HG02884 (cell line): ENCODE results near the gene NT5DC2.
A peak's percentile ranks its signal among the peaks of the same experiment; 100 is the strongest.
"Not testable (repeated sequence)": the region's sequence is repeated elsewhere in the genome, so short reads cannot be mapped to it uniquely, and the experiment has no call there.

Source experiments
- ATAC-seq: cut with Tn5 transposase; IDR thresholded peaks from one replicate; pipeline ENCODE4 v1.9.1; 2021; ENCODE audit warnings: mild to moderate bottlenecking, moderate library complexity; ENCODE audit not compliant: unreplicated experiment

NT5DC2 gene

DNA sequence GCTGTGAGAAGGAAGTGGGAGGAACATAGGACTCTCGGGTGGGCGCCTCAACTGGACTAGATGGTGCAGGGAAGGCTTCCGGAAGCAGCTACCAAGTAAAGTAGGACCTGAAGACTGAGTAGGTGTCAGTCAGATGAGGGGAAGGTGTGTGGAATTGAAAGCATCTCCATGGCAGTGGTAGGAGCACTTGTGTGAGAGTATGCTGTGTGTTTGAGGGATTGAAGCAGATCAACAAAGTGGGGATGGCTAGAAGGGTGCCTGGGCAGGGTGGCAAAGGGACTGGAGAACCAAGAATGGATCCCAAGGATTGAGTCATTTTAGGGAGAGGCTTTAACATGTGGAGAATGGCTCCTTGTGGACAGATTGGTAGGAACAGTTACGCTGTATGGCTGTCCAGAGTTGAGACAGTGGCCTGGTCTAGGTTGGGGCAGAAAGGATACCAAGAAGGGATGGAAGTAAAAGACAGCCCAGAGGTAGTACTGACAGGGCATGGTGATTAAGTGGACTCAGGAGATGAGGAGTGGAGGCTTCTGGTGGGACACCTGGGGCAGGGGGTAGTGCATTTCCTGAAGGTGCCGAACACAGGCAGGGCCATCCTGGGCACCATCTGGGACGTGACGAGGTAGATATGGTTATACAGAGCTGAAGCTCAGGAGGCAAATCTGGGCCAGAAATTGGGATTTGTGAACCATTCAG, 4.2 kb upstream of the NT5DC2 start:
- ATAC-seq: no peak

DNA sequence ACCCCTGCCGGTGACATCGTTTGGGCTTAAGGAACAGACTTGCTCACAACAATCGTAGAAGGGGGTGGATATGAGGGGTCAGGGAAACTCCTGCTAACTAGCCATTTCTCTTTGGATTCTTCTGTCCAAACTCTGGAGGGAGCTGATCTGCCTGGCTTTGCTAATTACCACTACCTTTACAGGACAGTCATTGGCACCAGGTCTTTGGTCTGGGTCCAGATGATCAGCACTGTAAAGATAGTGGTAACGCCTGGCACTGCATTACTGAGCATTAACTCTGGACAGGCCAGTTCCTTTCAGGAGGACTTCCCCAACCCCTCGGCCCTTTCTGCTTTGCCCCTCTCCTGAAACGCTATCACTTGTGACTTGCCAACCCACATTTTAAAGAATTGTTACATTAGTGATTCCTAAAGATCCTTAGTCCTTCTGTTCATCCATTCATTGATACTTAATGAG, 3.5 kb upstream of the NT5DC2 start:
- no peak for ATAC-seq

DNA sequence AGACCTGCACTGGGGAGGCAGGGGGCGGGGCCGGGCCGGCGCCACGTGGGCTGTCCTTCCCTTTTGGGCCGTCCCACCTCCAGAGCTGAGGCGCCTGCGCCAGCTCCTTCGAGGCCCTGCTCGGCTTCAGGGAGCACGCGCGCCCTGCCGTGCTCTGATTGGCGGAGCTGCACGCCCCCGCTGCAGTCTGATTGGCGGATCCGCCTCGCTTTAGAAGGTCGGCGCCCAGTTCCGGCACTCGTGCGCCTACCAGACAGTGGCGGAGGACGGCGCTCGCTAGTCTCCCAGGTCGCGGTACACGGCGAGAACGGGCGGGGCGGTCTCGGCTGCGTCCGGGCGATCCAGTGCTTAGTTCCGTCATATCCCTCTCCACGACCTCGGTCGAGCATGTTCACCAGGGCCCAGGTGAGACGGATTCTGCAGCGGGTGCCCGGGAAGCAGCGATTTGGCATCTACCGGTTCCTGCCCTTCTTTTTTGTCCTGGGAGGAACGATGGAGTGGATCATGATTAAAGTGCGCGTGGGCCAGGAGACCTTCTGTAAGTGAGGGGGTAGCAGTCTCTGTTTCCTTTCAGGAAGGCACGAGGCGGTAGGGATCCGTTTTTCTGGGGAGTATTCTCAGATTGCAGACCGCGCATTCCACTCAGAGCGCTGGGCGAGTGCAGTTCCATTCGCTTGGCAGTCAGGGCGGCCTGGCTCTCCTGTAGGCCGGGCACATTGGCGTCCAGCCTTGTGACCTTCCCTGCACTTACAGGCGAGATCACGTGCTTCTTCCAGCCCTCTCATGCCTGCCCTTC, 2.9 kb upstream of the NT5DC2 start, which contains the start of gene UQCC5:
Gene UQCC5 (plus strand): TSS at position 237 of the 796 bp plus-strand sequence. CDS start 151 bp downstream, at position 388.
- ATAC-seq: peak; percentile 80

DNA sequence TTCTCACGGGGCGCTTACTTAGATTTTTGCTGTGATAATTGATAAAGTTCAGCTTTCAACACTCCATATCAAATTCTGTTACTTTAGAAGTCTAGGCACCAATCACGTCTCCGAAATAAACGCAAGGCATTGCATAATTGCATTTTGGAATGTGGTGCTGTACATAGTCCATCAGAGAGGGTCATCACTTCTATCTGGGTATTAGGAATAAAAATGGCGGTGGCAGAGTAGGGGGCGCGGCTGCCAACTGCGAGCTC, 2.4 kb upstream of the NT5DC2 start:
- ATAC-seq: no peak

DNA sequence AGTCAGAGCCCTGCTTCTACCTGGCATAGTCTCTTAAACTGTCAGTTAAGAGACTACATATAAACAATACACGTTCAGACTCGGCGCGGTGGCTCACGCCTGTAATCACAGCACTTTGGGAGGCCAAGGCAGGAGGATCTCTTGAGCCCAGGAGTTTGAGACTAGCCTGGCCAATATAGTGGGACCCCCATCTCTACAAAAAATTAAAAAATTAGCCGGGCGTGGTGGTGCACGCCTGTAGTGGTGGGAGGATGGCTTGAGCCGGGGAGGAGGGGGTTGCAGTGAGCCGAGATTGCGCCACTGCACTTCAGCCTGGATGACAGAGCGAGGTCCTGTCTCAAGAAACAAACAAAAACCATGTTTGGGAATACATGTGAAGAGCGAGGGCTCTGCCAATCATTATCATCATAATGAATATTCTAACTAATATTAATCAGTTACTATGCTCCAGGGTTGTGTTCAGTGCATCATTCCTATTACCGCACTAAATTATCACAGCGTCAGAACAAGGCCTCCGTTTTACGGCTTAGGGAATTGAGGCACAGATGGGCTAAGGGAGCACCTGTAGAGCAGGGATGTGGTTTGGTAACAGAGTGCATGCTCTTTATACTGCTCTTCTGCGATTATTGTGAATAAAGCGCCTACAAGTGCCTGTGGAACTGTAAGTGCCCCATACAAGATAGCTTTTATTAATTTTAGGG, 1.9 kb upstream of the NT5DC2 start:
- ATAC-seq: no peak

DNA sequence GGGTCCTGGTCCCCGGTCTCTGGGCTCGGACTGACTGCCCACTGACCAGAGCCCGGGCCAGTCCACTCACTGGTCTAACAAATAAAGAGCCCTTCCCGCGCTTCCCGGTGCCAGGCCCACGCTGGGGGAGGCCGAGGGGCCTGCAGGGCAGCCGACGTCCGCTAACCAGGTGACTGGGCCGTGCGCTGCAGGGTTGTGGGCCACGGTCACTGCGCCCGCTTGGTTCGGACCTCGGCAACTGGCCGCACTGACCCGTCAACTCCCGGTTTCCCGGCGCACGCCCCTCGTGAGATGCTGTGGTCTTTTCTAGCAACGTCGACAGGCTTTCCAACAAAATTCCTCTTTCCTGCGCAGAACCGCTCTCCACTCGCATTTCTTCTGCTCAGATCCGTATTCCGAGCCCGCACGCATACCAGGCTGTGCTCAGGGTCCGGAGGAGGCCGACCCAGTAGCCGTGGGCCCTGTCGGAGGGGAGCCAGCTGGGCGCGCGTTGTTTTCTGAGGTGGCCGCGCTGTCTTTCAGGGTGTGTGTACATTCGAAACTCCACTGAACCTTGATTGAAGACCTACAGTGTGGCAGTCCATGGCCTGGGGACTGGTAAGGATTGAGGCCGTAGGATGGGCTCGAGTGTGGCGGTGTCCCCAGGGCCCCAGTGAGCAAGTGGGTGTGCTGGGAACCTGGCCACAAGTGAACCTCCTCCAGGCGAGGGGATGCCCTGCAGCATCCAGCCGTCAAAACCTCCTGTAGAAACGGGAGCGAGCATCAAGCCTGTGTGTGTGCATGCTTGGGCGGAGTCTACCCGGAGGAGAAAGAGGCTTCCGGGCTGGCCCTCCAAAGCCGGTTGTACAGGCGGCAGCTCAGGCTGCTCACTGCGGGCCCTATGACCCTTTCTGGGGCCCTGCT, 875 bp upstream of the NT5DC2 start:
- ATAC-seq: no peak

DNA sequence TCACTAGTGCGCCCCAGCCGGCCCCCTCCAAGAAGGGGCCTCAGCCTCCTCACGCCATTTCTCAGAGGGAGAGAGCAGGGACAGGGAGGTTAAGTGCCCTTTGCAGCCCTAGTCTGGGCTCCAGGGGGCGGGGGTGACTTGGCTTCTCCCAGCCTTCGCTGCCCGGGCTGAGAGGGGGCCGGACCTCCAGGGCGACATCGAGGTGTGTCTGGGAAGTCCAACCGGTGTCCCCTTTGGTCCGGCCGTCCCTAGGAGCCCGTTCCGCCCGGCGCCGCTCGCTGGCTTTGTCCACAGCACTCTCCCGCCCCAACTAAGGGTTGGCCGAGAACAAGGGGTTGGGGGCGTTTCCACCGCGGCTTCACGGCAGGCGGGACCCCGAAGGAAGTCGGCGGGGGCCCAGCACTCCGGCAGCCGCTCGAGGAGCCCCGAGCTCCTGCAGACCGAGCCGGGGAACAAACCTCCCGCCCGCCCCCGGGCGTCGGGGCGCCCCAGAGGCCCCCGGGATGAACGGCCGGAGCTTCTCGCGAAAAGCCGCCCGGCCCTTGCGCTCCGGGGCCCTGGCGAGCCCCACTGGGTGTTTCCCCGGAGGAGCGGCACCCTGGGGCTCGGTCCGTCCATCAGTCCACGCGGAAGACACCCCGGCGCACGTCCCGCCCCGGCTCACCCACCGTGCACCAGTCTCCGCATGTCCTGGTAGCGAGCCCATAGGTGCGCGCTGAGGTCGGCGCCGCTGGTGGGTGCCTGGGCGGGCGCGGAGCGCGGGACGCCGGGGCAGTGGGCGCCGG, 627 bp downstream of the NT5DC2 start:
- no peak for ATAC-seq

DNA sequence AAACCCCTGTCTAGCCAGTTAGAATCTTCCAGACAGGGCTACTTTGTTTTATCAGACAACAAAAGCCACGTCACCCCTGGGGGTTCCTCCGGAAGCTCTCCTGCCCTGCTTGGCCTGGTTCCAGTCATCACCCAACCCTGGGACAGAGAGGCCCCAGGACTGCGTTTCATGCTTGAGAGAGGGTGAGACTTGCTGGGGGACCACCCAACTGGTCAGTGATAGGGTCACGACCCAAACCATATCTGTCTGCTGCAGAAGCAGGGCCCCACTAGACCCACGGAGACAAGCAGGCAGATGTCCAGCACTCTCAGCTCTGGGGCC, 1.2 kb downstream of the NT5DC2 start:
- no peak for ATAC-seq

DNA sequence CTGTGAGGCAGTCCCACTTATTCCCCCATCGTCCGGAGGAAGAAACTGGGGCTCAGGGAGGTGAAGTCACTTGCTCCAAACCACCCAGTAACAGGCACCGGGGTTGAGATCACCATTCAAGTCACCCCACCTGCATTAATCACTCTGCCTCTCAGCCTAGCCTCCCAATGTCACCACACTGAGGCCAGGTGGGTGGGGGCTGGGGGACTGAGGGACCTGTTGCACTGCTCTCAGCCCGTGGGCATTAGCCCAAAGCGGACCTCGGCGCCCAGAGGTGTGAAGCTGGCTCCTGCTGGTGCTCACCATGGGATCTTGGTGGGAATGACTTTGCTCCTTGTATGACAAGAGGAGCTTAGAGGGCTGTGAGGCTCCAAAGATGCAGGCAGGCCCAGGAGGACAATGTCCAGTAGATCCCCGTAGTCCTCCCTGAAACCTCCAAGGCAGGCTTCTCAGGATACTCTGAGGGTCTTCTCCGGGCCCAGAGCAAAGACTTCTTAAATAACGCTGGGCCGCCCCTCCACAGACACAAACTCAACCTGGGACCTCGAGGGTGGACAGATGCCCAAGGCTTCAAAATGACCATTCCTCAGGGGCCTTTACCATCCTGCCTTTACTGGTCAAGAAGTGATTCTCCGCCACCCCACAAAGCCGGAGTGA, 1.7 kb downstream of the NT5DC2 start:
- no peak for ATAC-seq

DNA sequence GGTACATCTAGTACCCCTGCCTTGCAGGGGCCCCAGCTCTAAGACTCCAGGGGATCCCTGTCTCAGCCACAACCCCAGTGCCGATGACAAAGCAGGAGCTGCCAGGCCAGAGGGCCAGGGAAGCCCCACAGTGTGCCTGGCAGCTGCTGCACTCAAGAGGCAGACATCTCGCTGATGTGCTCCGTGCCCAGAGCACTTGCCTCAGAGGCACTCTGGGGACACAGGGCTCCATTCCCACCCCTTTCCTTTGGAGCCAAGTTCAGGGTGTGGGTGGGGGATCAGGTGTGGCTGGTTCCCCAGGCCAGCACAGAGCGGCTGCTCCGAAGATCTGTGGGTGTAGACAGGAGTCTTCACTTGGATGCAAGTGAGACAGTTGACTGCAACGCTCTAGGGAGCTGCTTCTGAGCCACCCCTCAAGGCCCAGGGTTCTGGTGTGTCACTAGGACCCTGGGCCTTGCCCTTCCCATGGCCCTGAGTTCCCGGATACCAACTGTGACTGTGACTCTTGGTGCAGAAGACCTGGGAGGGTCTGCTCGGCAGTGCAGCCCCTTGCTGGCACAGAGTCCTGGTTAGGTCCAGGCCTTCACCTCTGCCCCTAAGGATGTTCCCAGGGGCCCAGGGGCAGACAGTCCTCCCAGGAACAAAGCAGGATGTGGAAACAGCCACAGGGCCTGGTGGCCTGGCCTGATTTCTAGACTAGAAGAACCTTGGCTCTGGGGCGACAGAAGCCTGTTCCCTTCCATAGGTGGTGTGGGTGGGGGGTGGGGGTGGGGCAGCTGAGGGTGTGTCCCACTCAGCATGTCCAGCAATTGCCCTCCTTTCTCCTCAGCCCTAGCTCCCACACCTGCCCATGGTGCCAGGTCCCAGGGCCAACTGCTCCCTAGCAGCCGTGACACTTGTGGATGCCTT, 2.5 kb downstream of the NT5DC2 start:
- no peak for ATAC-seq

DNA sequence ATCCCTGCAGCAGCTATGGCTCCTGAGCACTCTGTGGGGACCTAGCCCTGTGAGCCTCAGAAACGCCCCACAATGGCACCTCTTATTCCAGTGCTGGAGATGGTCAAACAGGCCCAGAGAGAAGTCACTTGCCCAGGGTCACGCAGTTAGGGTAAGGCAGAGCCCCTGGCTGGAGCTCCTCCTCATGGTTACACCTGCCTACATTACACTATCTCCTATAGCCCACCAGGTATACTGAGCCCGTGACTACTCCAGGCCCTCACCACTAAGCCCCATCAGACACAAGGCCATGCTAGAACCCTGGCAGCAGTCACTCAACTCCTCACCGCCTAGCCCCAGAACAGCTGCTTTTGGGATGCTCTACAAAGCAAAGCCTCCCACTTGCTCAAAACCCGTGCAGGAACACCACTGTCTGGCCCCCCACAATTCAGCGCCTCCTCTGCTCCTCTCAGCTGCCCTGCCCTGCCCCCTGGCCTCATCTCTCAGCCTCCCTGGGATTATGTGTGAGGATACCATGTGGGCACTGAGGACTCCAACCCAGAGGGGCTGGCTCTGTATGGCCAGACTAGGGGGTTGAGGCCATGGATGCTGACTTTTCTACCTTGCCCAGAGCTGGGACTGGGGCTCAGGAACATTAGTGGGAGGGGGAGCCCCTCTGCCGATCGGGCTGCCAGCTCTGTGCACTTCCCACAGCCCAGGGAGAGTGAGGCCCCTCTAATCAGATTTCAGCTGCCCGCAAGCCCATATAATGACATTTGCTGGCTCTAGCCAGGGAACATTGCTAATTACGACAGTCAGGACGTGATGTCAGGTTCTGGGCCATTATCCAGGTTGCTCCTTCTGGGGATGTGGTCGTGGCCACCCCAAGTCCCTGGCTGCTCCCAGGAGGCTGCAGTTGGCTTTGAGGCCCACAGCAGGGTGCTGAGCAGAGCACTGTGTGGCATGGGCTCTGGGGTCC, 4.0 kb downstream of the NT5DC2 start:
- no peak for ATAC-seq

DNA sequence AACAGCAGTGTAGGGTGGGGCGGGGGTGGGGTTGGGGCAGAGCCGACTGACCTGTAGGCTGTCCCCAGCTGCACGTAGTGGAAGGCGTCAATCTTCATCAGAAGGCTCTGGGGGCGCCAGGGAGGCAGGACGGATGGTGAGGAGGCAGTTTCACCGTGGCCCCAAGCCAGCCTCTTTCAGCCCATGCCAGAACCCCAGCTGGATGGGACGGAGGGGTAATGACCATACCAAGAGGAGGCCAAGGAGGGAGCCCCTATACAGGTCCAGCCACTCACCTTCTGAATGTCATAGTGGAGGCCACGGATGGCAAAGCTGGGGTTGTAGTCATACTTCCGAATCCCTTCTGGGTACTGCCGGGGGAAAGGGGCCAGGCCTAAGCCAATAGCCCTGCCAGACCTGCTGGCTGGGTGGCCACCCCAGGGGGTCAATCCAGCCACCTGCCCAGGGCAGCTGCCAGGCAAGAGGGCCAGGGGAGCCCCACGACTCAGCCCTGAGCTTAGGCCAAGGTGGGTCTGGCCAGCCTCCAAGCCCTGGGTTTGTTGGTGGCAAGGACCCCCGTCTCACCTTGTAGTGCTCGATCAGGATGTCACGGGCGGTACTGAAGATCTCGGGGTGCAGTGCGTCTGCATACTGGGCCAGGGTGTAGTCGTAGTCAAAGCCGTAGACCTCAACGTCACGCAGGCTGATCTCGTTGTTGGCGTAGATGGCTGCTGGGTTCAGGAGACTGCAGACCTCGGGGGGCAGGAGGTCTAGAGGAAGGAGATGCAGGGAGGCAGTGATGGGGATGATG, 4.9 kb downstream of the NT5DC2 start:
- ATAC-seq: no peak

DNA sequence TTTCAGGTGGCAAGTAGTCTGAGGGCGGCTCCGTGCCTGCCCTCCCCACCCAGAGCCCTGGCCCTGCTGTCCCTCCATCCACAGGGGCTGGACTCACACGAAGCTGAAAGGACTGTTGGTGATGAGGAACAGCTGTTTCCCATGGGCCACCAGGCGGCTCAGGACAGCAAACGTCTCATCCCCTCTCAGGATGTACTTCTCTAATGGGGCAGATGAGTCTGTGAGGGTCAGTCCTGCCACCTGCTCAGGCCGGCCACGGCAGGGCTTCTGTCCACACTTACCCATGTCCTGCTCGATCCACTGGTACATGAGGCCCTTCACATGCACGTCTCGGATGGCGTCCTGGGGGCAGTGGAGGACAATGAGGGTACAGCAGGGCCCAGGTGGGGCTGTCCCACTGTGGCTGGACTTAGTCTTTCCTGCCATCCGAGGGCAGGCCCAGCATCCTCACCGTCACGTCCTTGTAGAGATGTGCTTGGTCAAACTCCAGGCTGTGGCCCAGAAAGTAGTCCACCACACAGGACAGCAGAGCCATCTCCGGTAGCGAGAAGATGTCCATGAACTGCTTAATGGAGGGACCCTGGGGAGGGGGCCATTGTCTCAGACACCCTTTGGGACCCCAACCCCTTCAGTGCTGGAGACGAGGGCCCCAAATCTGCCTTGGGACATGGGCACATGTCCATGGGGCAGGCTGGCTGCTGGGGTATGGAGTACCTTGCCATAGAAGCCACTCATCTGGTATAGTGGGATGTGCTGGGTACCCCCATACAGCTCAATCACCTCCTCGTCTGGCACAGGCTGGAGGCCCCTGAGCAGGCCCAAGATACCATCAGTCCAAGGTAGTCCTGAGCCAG, 5.7 kb downstream of the NT5DC2 start:
- no peak for ATAC-seq

DNA sequence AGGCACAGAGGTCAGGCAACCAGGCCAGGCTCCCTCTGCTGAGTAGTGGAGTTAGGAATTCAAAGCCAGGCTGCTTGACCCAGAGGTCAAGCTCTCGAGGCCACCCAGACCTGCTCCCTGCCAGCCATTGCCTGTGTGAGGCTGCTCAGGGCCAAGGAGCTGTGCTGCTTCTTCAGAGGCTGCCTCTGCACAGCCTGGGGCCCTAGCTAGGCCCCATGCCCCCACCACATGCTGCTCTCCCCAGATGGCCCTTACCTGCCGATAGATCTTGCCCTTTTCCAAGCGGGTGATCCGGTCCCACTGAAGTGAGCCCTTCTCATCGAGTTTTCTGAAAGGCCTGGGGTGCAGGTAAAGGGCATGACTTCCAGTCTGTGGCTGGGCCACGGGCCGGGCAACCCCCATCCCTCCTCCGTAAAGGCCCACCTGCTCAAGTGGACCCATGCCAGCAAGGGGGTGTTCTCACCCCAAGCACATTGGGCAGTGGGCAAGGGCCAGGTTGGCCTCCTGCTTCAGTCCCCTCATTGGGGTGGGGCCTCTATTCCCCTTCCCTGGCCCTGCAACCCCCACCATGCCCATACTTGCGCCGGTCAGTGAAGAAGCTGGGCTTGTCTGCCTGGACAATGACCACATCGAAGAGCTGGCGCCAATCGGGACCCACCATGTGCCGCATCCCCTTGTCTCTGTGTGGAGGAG, 6.5 kb downstream of the NT5DC2 start:
- ATAC-seq: no peak

DNA sequence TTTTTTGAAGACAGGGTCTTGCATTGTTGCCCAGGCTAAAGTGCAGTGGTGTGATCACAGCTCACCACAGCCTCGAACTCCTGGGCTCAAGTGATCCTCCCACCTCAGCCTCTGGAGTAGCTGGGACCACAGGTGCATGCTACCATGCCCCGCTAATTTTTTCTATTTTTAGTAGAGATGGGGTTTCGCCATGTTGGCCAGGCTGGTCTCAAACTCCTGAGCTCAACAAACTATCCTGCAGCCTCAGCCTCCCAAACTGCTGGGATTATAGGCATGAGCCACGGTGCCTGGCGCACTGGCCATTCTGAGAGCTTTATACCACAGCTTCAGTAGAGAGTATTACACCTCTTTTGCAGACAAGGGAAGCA, 7.0 kb downstream of the NT5DC2 start:
- ATAC-seq: not testable (repeated sequence)
